AG08396 (cell line): ENCODE results near the gene ID3.
A peak's percentile ranks its signal among the peaks of the same experiment; 100 is the strongest.
"Not testable (repeated sequence)": the region's sequence is repeated elsewhere in the genome, so short reads cannot be mapped to it uniquely, and the experiment has no call there.

Experiments used
- DNase-seq: peaks from one replicate; pipeline ENCODE4 v3.0.0; 2012; ENCODE audit warnings: low spot score, mixed read lengths

ID3 gene

GRCh38 chr1:23588749-23589548, 29.6 kb upstream of the ID3 start:
- no peak for DNase-seq

GRCh38 chr1:23585321-23586022, 26.2 kb upstream of the ID3 start:
- peak; percentile 77 for DNase-seq

GRCh38 chr1:23583727-23584126, 24.4 kb upstream of the ID3 start:
- not testable (repeated sequence) for DNase-seq

- no peak for DNase-seq
Observed at GRCh38 chr1:23582820-23583219, 23.5 kb upstream of the ID3 start.

- DNase-seq = no peak
Observed at GRCh38 chr1:23581219-23581618, 21.9 kb upstream of the ID3 start.

GRCh38 chr1:23578997-23579363, 19.7 kb upstream of the ID3 start:
- DNase-seq = no peak

- no peak for DNase-seq
Observed at GRCh38 chr1:23578311-23578996, 19.2 kb upstream of the ID3 start.

- peak; percentile 56 for DNase-seq
Observed at GRCh38 chr1:23577056-23578004, 18.0 kb upstream of the ID3 start.

- DNase-seq = no peak
Observed at GRCh38 chr1:23576338-23577055, 17.2 kb upstream of the ID3 start.

GRCh38 chr1:23575226-23575810, 16.0 kb upstream of the ID3 start:
- no peak for DNase-seq

GRCh38 chr1:23574265-23574754, 15.0 kb upstream of the ID3 start:
- DNase-seq = no peak

- no peak for DNase-seq
Observed at GRCh38 chr1:23573574-23574182, 14.4 kb upstream of the ID3 start.

- DNase-seq = no peak
Observed at GRCh38 chr1:23571465-23571864, 12.2 kb upstream of the ID3 start.

GRCh38 chr1:23570001-23570691, 10.8 kb upstream of the ID3 start:
- no peak for DNase-seq

GRCh38 chr1:23568608-23569383, 9.5 kb upstream of the ID3 start:
- no peak for DNase-seq

GRCh38 chr1:23567996-23568607, 8.8 kb upstream of the ID3 start:
- DNase-seq = no peak

GRCh38 chr1:23567629-23567995, 8.3 kb upstream of the ID3 start:
- no peak for DNase-seq

GRCh38 chr1:23566304-23566703, 7.0 kb upstream of the ID3 start:
- no peak for DNase-seq
